IPS DF 6.9 (cell line): ENCODE data around the gene HTR2C.

Experiments
- DNase-seq: peaks from one replicate; pipeline ENCODE4 v3.0.0-alpha.2; 2013; ENCODE audit warnings: low read depth, low spot score
- H3K27ac ChIP-seq: one replicate; pipeline ENCODE4 v1.5.1; 2013; ENCODE audit warnings: low read length, control low read depth
- H3K27me3 ChIP-seq: 2 replicates; pipeline ENCODE4 v1.6.1; 2013; ENCODE audit warnings: mild to moderate bottlenecking, low read length; ENCODE audit not compliant: control insufficient read depth, insufficient read depth
- H3K36me3 ChIP-seq: 2 replicates; pipeline ENCODE4 v1.6.1; 2013; ENCODE audit warnings: low read length; ENCODE audit not compliant: control insufficient read depth, insufficient read depth
- H3K4me1 ChIP-seq: 2 replicates; pipeline ENCODE4 v1.6.1; 2013; ENCODE audit warnings: low read length; ENCODE audit not compliant: control insufficient read depth, insufficient read depth
- H3K4me3 ChIP-seq: 2 replicates; pipeline ENCODE4 v1.5.1; 2013; ENCODE audit warnings: mild to moderate bottlenecking, low read length
- H3K9me3 ChIP-seq: 2 replicates; pipeline ENCODE4 v1.6.1; 2013; ENCODE audit warnings: low read length, inconsistent platforms; ENCODE audit not compliant: control insufficient read depth, insufficient read depth
- WGBS: extraction: QIAGEN DNeasy Blood & Tissue Kit; methylation state at CpG from one replicate; pipeline ENCODE4 v1.1.7; 2013; ENCODE audit warnings: mixed read lengths, missing lambda C conversion rate; ENCODE audit not compliant: insufficient read length, insufficient coverage; 5-methylcytosine and 5-hydroxymethylcytosine counted together

The HTR2C gene

DNA sequence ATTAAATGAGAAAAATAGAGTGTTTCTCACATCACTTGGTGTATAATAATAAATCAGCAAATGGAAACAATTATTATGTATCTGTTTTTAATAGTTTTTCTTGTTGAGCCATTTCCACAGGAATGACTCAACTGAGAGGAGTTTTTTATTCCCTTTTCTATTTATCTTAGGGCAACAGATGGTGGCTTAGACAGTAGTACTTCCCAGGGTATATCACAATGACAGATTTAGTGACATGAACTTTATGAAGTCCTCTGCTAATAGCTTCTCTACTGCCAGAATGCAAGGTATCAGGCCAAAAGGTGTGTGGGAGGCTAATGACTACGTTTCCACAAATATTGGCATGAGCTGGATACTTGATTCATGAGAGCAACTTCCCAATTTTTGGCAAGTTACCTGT lies 126.7 kb downstream of the HTR2C start:
- no CpG with 5 or more reads among the region's 1 CpG for WGBS
- Histone ChIP-seq H3K27me3 (no peaks in the 10 kb centered on the region), H3K27ac (no peak overlapping the region), H3K4me3 (no peak overlapping the region), H3K36me3 (no peaks in the 10 kb centered on the region), H3K9me3 (no peaks in the 10 kb centered on the region), H3K4me1 (no peaks in the 10 kb centered on the region)
- no peak for DNase-seq

DNA sequence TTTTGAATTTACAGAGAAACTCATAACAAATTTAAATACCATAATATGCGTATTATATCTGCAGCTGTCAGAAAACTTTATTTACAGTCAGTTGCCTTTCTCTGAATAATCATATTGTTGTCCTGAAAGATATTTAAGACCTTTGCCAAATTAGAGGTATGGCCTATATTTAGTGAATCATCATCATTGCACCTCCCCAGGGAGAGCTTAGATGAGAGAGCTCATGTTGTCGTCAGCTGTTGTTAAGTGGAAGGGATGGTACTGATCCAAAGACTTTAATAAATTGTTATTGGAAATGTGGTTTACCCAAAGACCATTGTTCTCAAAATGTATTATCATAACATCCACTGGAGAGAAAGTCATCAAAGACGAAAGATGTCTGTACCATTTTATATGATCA lies 128.6 kb downstream of the HTR2C start:
- Histone ChIP-seq H3K27ac (no peak overlapping the region), H3K36me3 (no peaks in the 10 kb centered on the region), H3K4me1 (no peaks in the 10 kb centered on the region), H3K9me3 (no peaks in the 10 kb centered on the region), H3K4me3 (no peak overlapping the region), H3K27me3 (no peaks in the 10 kb centered on the region)
- WGBS = no CpG with 5 or more reads among the region's 3 CpGs
- DNase-seq = no peak

DNA sequence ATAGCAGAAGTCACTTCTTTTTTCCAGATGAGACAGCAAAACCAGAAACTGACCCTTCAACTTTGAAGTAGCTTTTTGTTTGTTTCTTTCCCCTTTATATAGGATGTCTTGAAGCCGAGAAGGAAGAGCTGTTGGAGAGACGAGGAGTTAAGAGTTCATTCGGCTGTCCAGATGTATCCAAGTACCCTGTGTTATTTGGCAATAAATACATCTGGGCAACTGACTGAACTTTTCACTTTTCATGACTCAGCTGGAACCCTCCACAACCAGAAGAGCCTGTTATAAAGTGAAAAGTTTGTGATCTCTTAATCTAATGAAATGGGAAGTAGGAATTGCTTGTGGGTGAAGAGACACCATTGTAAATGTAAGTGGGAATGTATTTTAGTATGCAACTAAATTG lies 131.2 kb downstream of the HTR2C start:
- H3K9me3 ChIP-seq = no peaks in the 10 kb centered on the region
- no peaks in the 10 kb centered on the region for H3K4me1 ChIP-seq
- H3K27me3 ChIP-seq = no peaks in the 10 kb centered on the region
- no peaks in the 10 kb centered on the region for H3K36me3 ChIP-seq
- H3K27ac ChIP-seq = no peak overlapping the region
- H3K4me3 ChIP-seq = no peak overlapping the region
- no peak for DNase-seq
- WGBS = no CpG with 5 or more reads among the region's 3 CpGs

DNA sequence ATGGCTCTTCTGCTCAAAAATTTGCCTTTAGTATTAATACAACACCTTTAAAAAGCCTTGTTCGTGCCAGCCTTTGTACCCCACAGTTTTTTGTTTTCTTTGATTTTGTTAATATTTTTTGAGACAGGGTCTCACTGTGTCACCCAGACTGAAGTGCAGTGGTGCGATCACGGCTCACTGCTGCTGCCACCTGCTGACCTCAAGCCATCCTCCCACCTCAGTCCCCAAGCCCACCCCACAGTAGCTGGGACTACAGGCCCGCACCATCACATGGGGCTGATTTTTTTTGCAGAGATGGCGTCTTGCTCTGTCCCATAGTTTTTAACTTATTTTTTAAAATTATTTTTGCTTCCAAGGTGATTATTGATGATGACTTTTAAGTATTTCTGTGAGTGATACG lies 134.0 kb downstream of the HTR2C start:
- WGBS = no CpG with 5 or more reads among the region's 6 CpGs
- Histone ChIP-seq H3K4me3 (no peak overlapping the region), H3K27ac (no peak overlapping the region), H3K36me3 (no peaks in the 10 kb centered on the region), H3K27me3 (no peaks in the 10 kb centered on the region), H3K9me3 (no peaks in the 10 kb centered on the region), H3K4me1 (no peaks in the 10 kb centered on the region)
- peak; percentile 4 for DNase-seq

DNA sequence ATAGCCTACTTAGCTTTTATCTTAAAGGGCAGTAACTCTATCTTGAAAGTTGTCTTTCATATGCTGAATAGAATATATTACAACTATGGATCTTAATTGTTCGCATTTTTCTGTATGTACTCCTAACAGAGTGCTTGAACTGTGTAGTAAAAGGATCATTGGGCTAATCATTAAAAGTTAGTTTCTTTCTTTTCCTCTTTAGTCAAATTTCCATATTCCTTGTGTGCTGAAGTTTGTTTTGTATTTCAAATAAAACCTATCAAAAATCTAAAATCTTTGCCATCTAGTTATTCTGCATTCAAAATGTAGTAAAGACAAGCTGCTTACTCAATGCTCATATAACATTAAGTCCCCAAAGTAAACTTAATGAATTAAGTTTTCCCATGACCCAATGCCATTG lies 182.7 kb downstream of the HTR2C start:
- WGBS = no CpG with 5 or more reads among the region's 1 CpG
- Histone ChIP-seq H3K36me3 (no peaks in the 10 kb centered on the region), H3K9me3 (no peaks in the 10 kb centered on the region), H3K4me1 (no peaks in the 10 kb centered on the region), H3K27me3 (no peaks in the 10 kb centered on the region), H3K4me3 (no peak overlapping the region), H3K27ac (no peak overlapping the region)
- no peak for DNase-seq

DNA sequence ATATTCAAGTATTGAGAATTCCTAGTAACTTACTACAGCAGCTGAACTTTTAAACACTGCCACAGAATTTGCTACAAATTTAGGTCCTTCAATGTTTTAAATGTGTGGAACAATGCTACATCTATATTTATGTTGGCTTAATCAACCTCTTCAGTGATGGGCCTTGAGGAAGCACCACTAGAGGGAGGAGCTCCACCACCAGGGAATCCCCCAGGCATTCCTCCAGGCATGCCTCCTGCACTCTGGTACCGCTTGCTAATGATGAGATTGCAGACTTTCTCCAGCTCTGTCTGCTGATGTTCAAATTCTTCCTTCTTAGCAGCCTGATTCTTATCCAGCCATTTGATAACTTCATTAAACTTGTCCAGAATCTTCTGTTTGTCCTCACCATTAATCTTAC lies 190.8 kb downstream of the HTR2C start:
- no peaks in the 10 kb centered on the region for H3K36me3 ChIP-seq
- no peak overlapping the region for H3K4me3 ChIP-seq
- H3K9me3 ChIP-seq = no peaks in the 10 kb centered on the region
- no peaks in the 10 kb centered on the region for H3K27me3 ChIP-seq
- DNase-seq = no peak
- no peaks in the 10 kb centered on the region for H3K4me1 ChIP-seq
- no CpG with 5 or more reads among the region's 1 CpG for WGBS
- no peak overlapping the region for H3K27ac ChIP-seq

DNA sequence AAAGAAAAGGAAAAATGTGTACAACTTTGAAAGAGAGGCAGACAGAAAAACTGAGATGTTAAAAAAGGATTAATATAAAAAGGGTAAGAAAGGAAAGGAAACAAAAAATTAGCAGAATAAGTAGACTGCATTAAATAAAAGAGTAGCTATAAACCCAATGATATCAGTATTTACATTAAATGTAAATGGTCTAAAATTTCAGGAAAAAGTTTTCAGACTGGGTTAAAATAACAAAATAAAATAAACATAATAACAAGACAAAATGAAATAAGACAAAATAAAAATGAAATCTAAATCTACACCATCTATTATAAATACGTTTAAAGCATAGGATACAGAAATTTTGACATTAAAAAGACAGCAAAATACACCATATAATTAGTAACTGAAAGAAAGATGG lies 199.0 kb downstream of the HTR2C start:
- Histone ChIP-seq H3K27ac (no peak overlapping the region), H3K4me1 (no peaks in the 10 kb centered on the region), H3K36me3 (no peaks in the 10 kb centered on the region), H3K4me3 (no peak overlapping the region), H3K9me3 (no peaks in the 10 kb centered on the region), H3K27me3 (no peaks in the 10 kb centered on the region)
- DNase-seq = no peak
- no CpG with 5 or more reads among the region's 1 CpG for WGBS

DNA sequence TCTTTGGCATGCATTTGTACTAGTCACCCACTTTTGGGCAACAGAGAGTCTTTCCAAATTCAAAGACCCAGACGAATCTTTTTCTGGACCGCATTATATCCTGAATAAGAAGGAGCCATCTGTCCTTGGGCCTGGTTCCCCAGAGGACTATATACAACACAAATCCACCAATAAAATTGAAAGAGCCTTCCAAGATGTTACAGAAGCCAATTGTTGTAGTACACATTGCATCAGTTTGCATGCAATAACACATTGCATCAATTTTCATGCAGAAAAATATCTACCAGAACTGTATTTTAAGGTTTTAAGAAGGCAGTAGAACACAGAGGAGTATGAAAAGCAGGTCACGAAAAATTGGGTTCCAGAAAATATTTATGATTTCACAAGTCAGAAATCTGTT lies 203.2 kb downstream of the HTR2C start:
- H3K4me3 ChIP-seq = no peak overlapping the region
- no peaks in the 10 kb centered on the region for H3K4me1 ChIP-seq
- no peak for DNase-seq
- H3K27ac ChIP-seq = no peak overlapping the region
- H3K9me3 ChIP-seq = no peaks in the 10 kb centered on the region
- H3K27me3 ChIP-seq = no peaks in the 10 kb centered on the region
- no CpG with 5 or more reads among the region's 3 CpGs for WGBS
- no peaks in the 10 kb centered on the region for H3K36me3 ChIP-seq

DNA sequence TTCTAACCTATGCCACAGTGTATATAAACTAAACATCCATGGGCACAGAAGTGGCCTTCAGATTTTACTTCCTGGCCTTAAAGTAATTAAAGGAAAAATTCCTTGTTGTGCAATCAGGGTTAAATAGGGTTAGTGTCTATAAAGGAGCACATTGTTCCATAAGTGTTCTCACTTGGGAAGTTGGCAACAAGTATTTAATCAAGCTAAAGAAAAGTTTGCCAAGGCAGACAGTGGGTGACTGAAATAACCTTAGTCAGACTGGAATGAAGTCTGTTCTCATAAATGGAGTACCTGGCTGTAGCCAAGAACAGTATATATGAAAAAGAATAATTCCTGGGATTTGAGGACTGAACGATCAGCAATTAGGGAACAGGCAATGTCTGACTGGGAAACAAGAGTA lies 213.6 kb downstream of the HTR2C start:
- no peak for DNase-seq
- Histone ChIP-seq H3K27me3 (no peaks in the 10 kb centered on the region), H3K4me1 (no peaks in the 10 kb centered on the region), H3K27ac (no peak overlapping the region), H3K9me3 (no peaks in the 10 kb centered on the region), H3K36me3 (no peaks in the 10 kb centered on the region), H3K4me3 (no peak overlapping the region)
- no CpG with 5 or more reads among the region's 1 CpG for WGBS

DNA sequence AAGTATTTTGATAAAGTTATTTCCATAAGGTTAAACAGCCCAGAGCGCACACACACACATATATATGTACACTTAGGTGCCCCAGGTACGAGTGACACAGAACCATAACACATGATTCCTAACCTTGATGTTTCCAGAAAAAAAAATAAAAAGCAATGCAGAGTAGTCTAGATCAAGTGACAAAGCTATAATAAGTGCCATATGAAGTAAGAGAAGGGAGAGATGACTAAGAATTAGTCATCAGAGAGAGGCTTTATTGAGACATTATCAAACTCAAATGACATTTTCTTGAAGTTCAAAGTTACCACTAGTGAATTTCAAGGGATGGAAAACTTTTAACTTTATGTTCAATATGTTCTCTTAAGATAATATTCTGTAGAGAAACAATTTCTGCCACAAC lies 215.0 kb downstream of the HTR2C start:
- Histone ChIP-seq H3K4me1 (no peaks in the 10 kb centered on the region), H3K27ac (no peak overlapping the region), H3K9me3 (no peaks in the 10 kb centered on the region), H3K27me3 (no peaks in the 10 kb centered on the region), H3K4me3 (no peak overlapping the region), H3K36me3 (no peaks in the 10 kb centered on the region)
- no peak for DNase-seq
- WGBS = no CpG with 5 or more reads among the region's 2 CpGs

DNA sequence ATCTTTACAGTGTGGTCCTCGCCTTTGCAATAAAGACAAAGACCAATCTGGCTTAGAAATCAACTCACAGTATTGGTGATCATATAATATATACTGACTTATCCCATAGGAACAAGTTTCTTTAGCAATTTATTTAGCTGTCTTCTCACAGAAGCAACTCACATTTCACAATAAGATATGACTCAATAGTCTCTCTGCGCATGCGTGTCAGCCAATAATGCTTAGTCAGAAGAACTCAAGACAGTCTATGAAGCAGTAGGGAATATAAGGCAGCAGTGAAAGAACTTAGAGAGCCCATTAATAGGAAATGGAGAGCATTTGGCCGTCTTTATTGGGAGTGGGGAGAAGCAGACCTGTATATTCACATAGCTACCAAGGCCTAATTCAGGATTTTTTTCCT lies 216.8 kb downstream of the HTR2C start:
- Histone ChIP-seq H3K36me3 (no peaks in the 10 kb centered on the region), H3K27ac (no peak overlapping the region), H3K4me3 (no peak overlapping the region), H3K9me3 (no peaks in the 10 kb centered on the region), H3K27me3 (no peaks in the 10 kb centered on the region), H3K4me1 (no peaks in the 10 kb centered on the region)
- DNase-seq = no peak
- no CpG with 5 or more reads among the region's 4 CpGs for WGBS
